ENCODE results near the gene SEPTIN11. TPM values are rescaled to one million over a fixed set of nuclear protein-coding genes. Genes with fewer than 3 reads are reported as not detected.

Gene SEPTIN11
- total RNA-seq, 1 experiment from 2014 or later, result 77.3 TPM

- H3K9me3 ChIP-seq (ENCODE audit: control insufficient read depth, low read depth, low read length), result no peaks in the 10 kb centered on the region
- H3K4me3 Mint-ChIP-seq, result peak overlapping the region in 1 of 2 experiments; percentile 84; a peak in 1 of 5 replicates
Measured at GRCh38 chr4:76947369-76947768, 2.2 kb upstream of the SEPTIN11 start.

More at GRCh38 chr4:76947369-76947768, 2.2 kb upstream of the SEPTIN11 start:
- Histone ChIP-seq H3K27me3 (ENCODE audit: insufficient read depth, low read length) (no peaks in the 10 kb centered on the region; the same call in 1 of the 2 replicates), H3K4me1 (ENCODE audit: insufficient read depth, low read length) (no peaks in the 10 kb centered on the region; the same call in 1 of the 2 replicates), H3K9ac (ENCODE audit: extremely low read depth, insufficient read length, low read length) (no peak overlapping the region), H4K20me1 (ENCODE audit: control insufficient read depth, insufficient read depth, insufficient read length) (no peaks in the 10 kb centered on the region), H3K79me1 (ENCODE audit: insufficient read depth, low read depth, low read length, poor library complexity, severe bottlenecking) (no peaks in the 10 kb centered on the region), H3K27ac (ENCODE audit: insufficient read length, low read depth, low read length) (no peak overlapping the region), H3K14ac (ENCODE audit: insufficient read depth, low read length) (no peak overlapping the region), H3K23ac (ENCODE audit: insufficient read length, low read depth, low read length) (no peak overlapping the region), H2BK15ac (ENCODE audit: low read depth, low read length) (no peak overlapping the region), H4K91ac (ENCODE audit: insufficient read length, low read depth, low read length) (no peak overlapping the region), H4K5ac (ENCODE audit: insufficient read length, low read depth, low read length) (no peak overlapping the region), H3K4ac (ENCODE audit: low read depth, low read length) (no peak overlapping the region), H2BK5ac (ENCODE audit: insufficient read length, low read length) (no peak overlapping the region), H3K79me2 (ENCODE audit: insufficient read depth, low read length) (peaks cover 7% of the 10 kb centered on the region; the same call in 1 of the 2 replicates), H2BK12ac (ENCODE audit: insufficient read length, low read depth, low read length) (no peak overlapping the region), H4K8ac (replicated peaks; ENCODE audit: insufficient read length, low read depth, low read length) (no peak overlapping the region), H3K4me2 (ENCODE audit: insufficient read depth, insufficient read length, low read length) (no peak overlapping the region), H2BK20ac (ENCODE audit: low read depth, low read length, poor library complexity, severe bottlenecking) (no peak overlapping the region), H2BK120ac (ENCODE audit: low read depth, low read length, poor library complexity, severe bottlenecking) (no peak overlapping the region), H2AK5ac (ENCODE audit: insufficient read length, low read length) (no peak overlapping the region), H3T11ph (ENCODE audit: low read length) (no peak overlapping the region), H3K23me2 (ENCODE audit: insufficient read length, low read depth, low read length, poor library complexity, severe bottlenecking) (peaks cover 23% of the 10 kb centered on the region), H2AFZ (ENCODE audit: low read length) (no peak overlapping the region), H3K56ac (ENCODE audit: insufficient read length, low read depth, low read length) (no peak overlapping the region), H3K18ac (ENCODE audit: insufficient read length, low read depth, low read length) (no peak overlapping the region)
- no peak for DNase-seq
- no peak for TF ChIP-seq CTCF (conservative IDR thresholded peaks at IDR 0.05)
- peaks cover 13 to 22% of the 10 kb centered on the region in 2 experiments for H3K4me1 Mint-ChIP-seq
- peaks cover 0 to 3% (median 0%) of the 10 kb centered on the region in 3 experiments; a peak in 3 of 7 replicates for H3K36me3 Mint-ChIP-seq (ENCODE audit: insufficient read depth in 1 of 3, low read depth in 3 of 3)
- H3K27me3 Mint-ChIP-seq (ENCODE audit: low read depth), result peaks cover 21% of the 10 kb centered on the region
- no CpG with 5 or more reads among the region's 2 CpGs for WGBS (ENCODE audit: extremely low coverage, insufficient read length, low lambda C conversion rate)
- H3K9me3 Mint-ChIP-seq, result no peaks in the 10 kb centered on the region
- no peak overlapping the region for H3K27ac Mint-ChIP-seq

Measured in H9 (cell line).